Karpas-422 (cell line): Measurements from ENCODE around the gene NES. TPM values are rescaled to one million over a fixed set of nuclear protein-coding genes. Genes with fewer than 3 reads are reported as not detected.
"Not testable (repeated sequence)": the region's sequence is repeated elsewhere in the genome, so short reads cannot be mapped to it uniquely, and the experiment has no call there.

Experiments used
- DNase-seq: peaks from one replicate; pipeline ENCODE4 v3.0.0-alpha.2; 2015
- H2AFZ ChIP-seq: fragments of 200-600 bp; sonication (generic); 2 replicates; pipeline ENCODE4 v1.6.1; 2014; ENCODE audit warnings: antibody characterized with exemption, low read length, mixed read lengths
- H3K27ac ChIP-seq: fragments of 200-600 bp; sonication (generic); 2 replicates; pipeline ENCODE4 v1.5.1; 2014; ENCODE audit warnings: mild to moderate bottlenecking, low read length, moderate library complexity
- H3K27me3 ChIP-seq: fragments of 200-600 bp; sonication (generic); 2 replicates; pipeline ENCODE4 v1.6.1; 2014; ENCODE audit warnings: low read length, mixed read lengths
- H3K36me3 ChIP-seq: fragments of 200-600 bp; sonication (generic); 2 replicates; pipeline ENCODE4 v1.6.1; 2014; ENCODE audit warnings: low read length, mixed read lengths; ENCODE audit not compliant: insufficient read depth
- H3K4me1 ChIP-seq: fragments of 200-600 bp; sonication (generic); 2 replicates; pipeline ENCODE4 v1.6.1; 2014; ENCODE audit warnings: mild to moderate bottlenecking, low read length, mixed read lengths
- H3K4me2 ChIP-seq: fragments of 200-600 bp; sonication (generic); 2 replicates; pipeline ENCODE4 v1.6.1; 2014; ENCODE audit warnings: low read length, low read depth, mild to moderate bottlenecking; ENCODE audit not compliant: poor library complexity, severe bottlenecking
- H3K4me3 ChIP-seq: fragments of 200-600 bp; sonication (generic); 2 replicates; pipeline ENCODE4 v1.5.1; 2014; ENCODE audit warnings: mild to moderate bottlenecking, antibody characterized with exemption, low read length, mixed read lengths
- H3K79me2 ChIP-seq: fragments of 200-600 bp; sonication (generic); 2 replicates; pipeline ENCODE4 v1.6.1; 2014; ENCODE audit warnings: mild to moderate bottlenecking, low read length, mixed read lengths
- H3K9ac ChIP-seq: fragments of 200-600 bp; sonication (generic); 2 replicates; pipeline ENCODE4 v1.6.0; 2014; ENCODE audit warnings: low read length
- H3K9me2 ChIP-seq: fragments of 200-600 bp; sonication (generic), shearing (Covaris generic); replicated peaks from 2 replicates; pipeline ENCODE4 v1.6.0; 2014; ENCODE audit warnings: mild to moderate bottlenecking, low read length, moderate library complexity; ENCODE audit not compliant: insufficient read depth
- H3K9me3 ChIP-seq: fragments of 300-700, 200-600 bp; sonication (generic); 2 replicates; pipeline ENCODE4 v1.6.1; 2014; ENCODE audit warnings: low read length, mixed read lengths
- H4K20me1 ChIP-seq: fragments of 200-600 bp; sonication (generic); 2 replicates; pipeline ENCODE4 v1.6.1; 2014; ENCODE audit warnings: mild to moderate bottlenecking, antibody characterized with exemption, low read length, low read depth; ENCODE audit not compliant: insufficient read depth
- total RNA-seq: library from RNA; depleted of rRNA; stranded (reverse); fragments of >200 nt; shearing (Covaris generic); gene quantifications from 2 replicates; pipeline ENCODE4 v1.2.3, GENCODE V29; 2014; ENCODE audit warnings: low replicate concordance

Gene NES
- total RNA-seq, 1 experiment from 2014 or later, result not detected

DNA sequence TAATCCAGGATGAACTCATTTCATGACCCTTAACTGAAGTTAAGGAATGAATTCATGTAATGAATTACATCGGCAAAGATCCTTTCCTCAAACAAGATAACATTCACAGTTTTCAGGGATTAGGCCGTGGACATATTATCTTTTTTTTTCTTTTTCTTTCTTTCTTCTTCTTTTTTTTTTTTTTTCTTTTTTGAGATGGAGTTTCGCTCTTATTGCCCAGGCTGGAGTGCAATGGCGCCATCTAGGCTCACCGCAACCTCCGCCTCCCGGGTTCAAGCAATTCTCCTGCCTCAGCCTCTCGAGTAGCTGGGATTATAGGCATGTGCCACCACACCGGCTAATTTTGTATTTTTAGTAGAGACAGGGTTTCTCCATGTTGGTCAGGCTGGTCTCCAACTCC, 46.1 kb downstream of the NES start:
- not testable (repeated sequence) for H3K79me2 ChIP-seq, H3K4me1 ChIP-seq, H4K20me1 ChIP-seq, H3K4me2 ChIP-seq, H3K36me3 ChIP-seq, H3K9me3 ChIP-seq, H3K9me2 ChIP-seq, H2AFZ ChIP-seq, H3K9ac ChIP-seq, DNase-seq, H3K4me3 ChIP-seq, H3K27me3 ChIP-seq, H3K27ac ChIP-seq

DNA sequence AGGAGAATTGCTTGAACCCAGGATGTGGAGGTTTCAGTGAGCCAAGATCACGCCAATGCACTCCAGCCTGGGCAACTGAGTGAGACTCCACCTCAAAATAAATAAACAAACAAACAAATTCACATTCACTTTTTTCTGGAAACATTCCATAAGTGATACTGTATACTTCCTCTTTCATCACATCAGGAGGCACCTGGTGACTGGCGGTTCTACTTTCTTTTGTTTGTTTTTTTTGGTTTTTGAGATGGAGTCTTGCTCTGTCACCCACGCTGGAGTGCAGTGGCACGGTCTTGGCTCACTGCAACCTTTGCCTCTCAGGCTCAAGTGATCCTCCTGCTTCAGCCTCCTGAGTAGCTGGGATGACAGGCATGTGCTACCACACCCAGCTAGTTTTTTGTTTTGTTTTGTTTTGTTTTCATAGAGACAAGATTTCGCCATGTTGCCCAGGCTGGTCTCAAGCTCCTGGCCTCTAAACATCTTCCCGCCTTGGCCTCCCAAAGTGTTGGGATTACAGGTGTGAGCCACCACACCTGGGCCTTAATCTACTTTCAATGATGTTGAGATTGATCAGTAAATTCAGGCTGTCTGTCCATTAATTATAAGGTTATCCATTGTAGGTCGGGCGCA, 47.3 kb downstream of the NES start:
- no peak for DNase-seq
- Histone ChIP-seq H4K20me1 (no peaks in the 10 kb centered on the region), H2AFZ (no peak overlapping the region), H3K27ac (no peak overlapping the region), H3K9me3 (no peaks in the 10 kb centered on the region), H3K9ac (no peak overlapping the region), H3K4me1 (no peaks in the 10 kb centered on the region), H3K4me2 (no peak overlapping the region), H3K9me2 (no peaks in the 10 kb centered on the region), H3K79me2 (no peaks in the 10 kb centered on the region), H3K4me3 (no peak overlapping the region), H3K36me3 (no peaks in the 10 kb centered on the region), H3K27me3 (no peaks in the 10 kb centered on the region)

DNA sequence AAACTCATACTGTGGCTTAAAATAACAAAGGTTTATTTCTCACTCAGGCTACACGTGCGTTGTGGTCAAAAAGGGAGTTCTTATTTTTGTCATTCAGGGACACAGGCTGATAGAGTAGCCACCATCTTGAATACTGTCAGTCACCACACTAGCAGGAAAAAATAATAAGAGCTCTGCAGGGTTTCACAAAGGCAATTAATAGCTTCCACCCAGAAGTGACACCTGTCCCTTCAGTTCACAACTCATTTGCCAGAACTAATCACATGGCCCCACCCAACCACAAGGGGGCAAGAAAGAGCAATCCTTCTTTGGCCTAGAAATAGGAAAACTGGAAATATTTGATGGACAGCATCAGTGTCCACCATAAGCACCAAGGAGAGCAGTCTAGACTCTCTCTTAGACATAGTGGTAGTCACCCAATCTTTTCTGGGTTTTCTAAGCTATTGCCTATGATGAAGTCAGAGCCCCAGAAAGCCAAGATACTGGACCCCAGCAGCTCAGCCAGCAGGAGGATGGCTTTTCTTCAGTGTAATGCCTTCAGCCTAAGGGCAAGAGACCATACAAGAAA, 49.8 kb downstream of the NES start:
- Histone ChIP-seq H4K20me1 (no peaks in the 10 kb centered on the region), H3K9me2 (no peaks in the 10 kb centered on the region), H3K27me3 (no peaks in the 10 kb centered on the region), H3K36me3 (no peaks in the 10 kb centered on the region), H2AFZ (no peak overlapping the region), H3K4me1 (no peaks in the 10 kb centered on the region), H3K27ac (no peak overlapping the region), H3K4me3 (no peak overlapping the region), H3K4me2 (no peak overlapping the region), H3K79me2 (no peaks in the 10 kb centered on the region), H3K9ac (no peak overlapping the region), H3K9me3 (no peaks in the 10 kb centered on the region)
- no peak for DNase-seq

DNA sequence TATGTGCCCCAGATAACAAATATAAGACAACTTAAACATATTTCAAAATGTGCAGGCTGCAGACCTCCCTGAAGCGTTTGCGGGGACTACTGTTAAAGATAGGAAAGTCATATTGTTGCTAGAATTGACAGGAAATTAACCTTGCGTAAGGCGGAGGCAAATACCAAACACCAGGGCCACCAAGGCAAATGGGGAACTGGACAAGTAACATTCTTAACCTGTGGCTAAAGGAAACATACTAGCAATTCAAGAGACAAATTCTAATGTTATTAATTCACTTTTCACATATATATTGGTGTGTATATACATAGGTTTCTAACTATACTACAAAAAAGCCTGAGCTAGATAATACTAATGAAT, 51.1 kb downstream of the NES start:
- Histone ChIP-seq H3K79me2 (no peaks in the 10 kb centered on the region), H3K4me3 (no peak overlapping the region), H3K36me3 (no peaks in the 10 kb centered on the region), H3K27me3 (no peaks in the 10 kb centered on the region), H3K9me2 (no peaks in the 10 kb centered on the region), H3K9ac (no peak overlapping the region), H4K20me1 (no peaks in the 10 kb centered on the region), H2AFZ (no peak overlapping the region), H3K27ac (no peak overlapping the region), H3K4me2 (no peak overlapping the region), H3K4me1 (no peaks in the 10 kb centered on the region), H3K9me3 (no peaks in the 10 kb centered on the region)
- DNase-seq, result no peak

DNA sequence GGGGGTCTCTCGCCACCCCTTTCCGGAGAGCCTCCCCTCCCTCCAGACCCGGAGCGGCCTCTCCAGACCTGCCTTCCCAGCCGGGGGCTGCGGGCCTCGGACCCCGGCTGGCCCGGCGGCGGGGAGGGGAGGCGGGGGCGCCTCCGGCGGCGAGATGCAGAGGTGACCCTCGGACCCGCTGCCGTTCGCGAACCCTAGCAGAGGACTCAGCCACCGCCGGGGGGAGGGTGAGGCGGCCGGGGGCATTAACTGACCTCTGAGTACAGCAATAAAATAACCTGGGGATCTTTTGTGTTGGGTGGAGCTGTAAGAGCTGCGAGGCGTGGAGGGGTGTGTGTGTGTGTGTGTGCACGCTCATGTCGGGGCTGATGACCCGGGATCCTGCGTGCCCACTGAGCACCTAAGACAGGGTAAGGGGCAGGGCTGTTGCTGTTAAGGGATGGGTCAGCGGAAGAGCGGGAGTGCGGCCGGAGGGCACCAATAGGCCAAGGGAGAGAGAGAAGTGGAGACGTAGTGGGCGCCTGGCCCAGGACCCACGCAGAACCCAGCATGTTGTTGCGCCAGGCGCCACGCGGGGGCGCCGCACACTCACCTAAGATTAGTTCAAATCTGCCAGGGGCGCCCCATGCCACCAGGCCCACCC, 51.6 kb downstream of the NES start:
- no peak overlapping the region for H3K9ac ChIP-seq
- peak; percentile 80 for DNase-seq
- H3K4me3 ChIP-seq, result no peak overlapping the region
- no peaks in the 10 kb centered on the region for H3K27me3 ChIP-seq
- no peaks in the 10 kb centered on the region for H3K9me3 ChIP-seq
- H2AFZ ChIP-seq, result no peak overlapping the region
- no peak overlapping the region for H3K27ac ChIP-seq
- H3K9me2 ChIP-seq, result no peaks in the 10 kb centered on the region
- no peak overlapping the region for H3K4me2 ChIP-seq
- no peaks in the 10 kb centered on the region for H3K79me2 ChIP-seq
- no peaks in the 10 kb centered on the region for H4K20me1 ChIP-seq
- H3K36me3 ChIP-seq, result no peaks in the 10 kb centered on the region
- no peaks in the 10 kb centered on the region for H3K4me1 ChIP-seq

DNA sequence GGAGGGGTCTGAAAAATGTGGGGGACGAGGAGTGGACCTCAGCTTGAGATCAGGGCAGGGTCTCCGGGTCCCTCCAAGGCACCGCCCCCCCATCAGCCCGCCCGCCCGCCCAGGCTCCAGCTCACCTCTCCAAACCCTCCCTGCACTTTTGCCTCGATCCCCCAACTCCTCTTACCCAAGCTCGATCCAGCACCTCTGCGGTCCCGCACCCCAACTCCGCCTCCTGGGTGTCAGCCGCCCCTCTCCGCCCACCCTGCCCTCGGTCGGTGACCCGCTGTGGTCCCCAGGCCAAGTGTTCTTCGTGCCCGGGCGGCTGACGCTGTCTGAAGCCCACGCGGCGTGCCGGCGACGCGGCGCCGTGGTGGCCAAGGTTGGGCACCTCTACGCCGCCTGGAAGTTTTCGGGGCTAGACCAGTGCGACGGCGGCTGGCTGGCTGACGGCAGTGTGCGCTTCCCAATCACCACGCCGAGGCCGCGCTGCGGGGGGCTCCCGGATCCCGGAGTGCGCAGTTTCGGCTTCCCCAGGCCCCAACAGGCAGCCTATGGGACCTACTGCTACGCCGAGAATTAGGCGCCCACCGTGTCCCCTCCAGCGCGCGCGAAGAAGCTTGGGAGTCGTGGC, 52.3 kb downstream of the NES start:
- no peak overlapping the region for H3K4me2 ChIP-seq
- H3K27me3 ChIP-seq, result no peaks in the 10 kb centered on the region

DNA sequence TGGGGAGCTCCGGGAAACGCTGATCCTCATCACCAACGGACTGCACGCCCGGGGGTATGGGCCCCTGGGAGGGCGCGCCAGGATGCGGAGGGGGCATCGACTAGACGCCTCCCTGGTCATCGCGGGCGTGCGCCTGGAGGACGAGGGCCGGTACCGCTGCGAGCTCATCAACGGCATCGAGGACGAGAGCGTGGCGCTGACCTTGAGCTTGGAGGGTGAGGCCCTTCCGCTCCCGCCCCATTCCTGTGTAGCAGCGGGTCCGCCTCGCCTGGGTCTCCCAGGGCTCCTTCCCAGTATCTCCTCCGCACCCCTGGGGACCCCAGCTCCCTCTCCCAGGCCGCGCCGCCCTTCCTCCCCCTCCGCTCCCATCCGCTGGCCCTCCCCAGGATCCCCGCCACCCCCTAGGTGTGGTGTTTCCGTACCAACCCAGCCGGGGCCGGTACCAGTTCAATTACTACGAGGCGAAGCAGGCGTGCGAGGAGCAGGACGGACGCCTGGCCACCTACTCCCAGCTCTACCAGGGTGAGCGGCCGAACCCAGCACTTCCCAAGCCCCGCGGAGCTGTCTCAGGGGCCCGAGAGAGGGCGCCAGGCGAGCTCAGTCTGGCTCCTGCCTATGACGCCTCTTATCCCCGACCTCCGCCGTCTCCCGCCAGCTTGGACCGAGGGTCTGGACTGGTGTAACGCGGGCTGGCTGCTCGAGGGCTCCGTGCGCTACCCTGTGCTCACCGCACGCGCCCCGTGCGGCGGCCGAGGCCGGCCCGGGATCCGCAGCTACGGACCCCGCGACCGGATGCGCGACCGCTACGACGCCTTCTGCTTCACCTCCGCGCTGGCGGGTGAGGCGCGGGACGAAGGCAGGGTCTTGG, 53.0 kb downstream of the NES start:
- H3K9me2 ChIP-seq, result no peaks in the 10 kb centered on the region
- H3K27ac ChIP-seq, result no peak overlapping the region
- no peak overlapping the region for H2AFZ ChIP-seq
- H3K4me3 ChIP-seq, result no peak overlapping the region
- H3K4me1 ChIP-seq, result peaks cover 8% of the 10 kb centered on the region
- H3K27me3 ChIP-seq, result no peaks in the 10 kb centered on the region
- H3K79me2 ChIP-seq, result no peaks in the 10 kb centered on the region
- DNase-seq, result no peak
- H4K20me1 ChIP-seq, result no peaks in the 10 kb centered on the region
- H3K9ac ChIP-seq, result no peak overlapping the region
- no peaks in the 10 kb centered on the region for H3K9me3 ChIP-seq
- H3K36me3 ChIP-seq, result no peaks in the 10 kb centered on the region
- no peak overlapping the region for H3K4me2 ChIP-seq

More for the DNA sequence above, 52.3 kb downstream of the NES start:
- Histone ChIP-seq H3K4me1 (peaks cover 4% of the 10 kb centered on the region), H3K27ac (no peak overlapping the region), H3K36me3 (no peaks in the 10 kb centered on the region), H3K9me2 (no peaks in the 10 kb centered on the region), H3K4me3 (no peak overlapping the region), H3K9me3 (no peaks in the 10 kb centered on the region), H3K79me2 (no peaks in the 10 kb centered on the region), H2AFZ (no peak overlapping the region), H4K20me1 (no peaks in the 10 kb centered on the region), H3K9ac (no peak overlapping the region)
- no peak for DNase-seq
